Glomerular visceral epithelial cell (primary cell): Measurements from ENCODE around the gene FBXO44.
"Not testable (repeated sequence)": the region's sequence is repeated elsewhere in the genome, so short reads cannot be mapped to it uniquely, and the experiment has no call there.

Experiments used
- DNase-seq: peaks from one replicate; pipeline ENCODE4 v3.0.0-alpha.2; 2016; ENCODE audit errors: extremely low spot score

Gene FBXO44, protein sequence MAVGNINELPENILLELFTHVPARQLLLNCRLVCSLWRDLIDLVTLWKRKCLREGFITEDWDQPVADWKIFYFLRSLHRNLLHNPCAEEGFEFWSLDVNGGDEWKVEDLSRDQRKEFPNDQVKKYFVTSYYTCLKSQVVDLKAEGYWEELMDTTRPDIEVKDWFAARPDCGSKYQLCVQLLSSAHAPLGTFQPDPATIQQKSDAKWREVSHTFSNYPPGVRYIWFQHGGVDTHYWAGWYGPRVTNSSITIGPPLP

GRCh38 chr1:11654137-11654938 lies at the start of gene FBXO44, which contains the start of gene FBXO2:
FBXO44 (plus strand) TSS chr1:11654877; CDS start chr1:11655836, 959 bp downstream.
FBXO2 (minus strand) TSS chr1:11654429; CDS start chr1:11654340, 89 bp downstream.
- DNase-seq, result peak; percentile 34

DNA sequence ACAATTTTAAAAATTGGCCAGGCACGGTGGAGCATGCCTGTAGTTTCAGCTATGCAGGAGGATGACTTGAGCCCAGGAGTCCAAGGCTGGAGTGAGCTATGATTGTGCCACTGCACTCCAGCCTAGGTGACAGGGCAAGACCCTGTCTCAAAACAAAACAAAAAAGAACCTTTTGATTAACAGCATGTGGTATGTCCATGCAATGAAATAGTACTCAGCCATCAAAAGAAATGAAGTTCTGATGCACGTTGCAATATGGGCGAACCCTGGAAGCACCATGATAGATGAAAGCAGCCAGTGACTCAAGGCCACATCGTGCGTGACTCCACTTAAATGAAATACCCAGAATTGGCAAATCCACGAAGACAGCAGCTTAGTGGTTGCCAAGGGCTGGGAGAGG lies 47.9 kb upstream of the FBXO44 start:
- no peak for DNase-seq

GRCh38 chr1:11608596-11609130 lies 46.0 kb upstream of the FBXO44 start:
- DNase-seq, result not testable (repeated sequence)

DNA sequence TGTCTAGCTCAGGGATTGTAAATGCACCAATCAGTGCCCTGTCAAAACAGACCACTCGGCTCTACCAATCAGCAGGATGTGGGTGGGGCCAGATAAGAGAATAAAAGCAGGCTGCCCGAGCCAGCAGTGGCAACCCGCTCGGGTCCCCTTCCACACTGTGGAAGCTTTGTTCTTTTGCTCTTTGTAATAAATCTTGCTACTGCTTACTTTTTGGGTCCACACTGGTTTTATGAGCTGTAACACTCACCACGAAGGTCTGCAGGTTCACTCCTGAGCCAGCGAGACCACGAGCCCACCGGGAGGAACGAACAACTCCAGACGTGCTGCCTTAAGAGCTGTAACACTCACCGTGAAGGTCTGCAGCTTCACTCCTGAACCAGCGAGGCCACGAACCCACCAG lies 45.3 kb upstream of the FBXO44 start:
- DNase-seq, result not testable (repeated sequence)

DNA sequence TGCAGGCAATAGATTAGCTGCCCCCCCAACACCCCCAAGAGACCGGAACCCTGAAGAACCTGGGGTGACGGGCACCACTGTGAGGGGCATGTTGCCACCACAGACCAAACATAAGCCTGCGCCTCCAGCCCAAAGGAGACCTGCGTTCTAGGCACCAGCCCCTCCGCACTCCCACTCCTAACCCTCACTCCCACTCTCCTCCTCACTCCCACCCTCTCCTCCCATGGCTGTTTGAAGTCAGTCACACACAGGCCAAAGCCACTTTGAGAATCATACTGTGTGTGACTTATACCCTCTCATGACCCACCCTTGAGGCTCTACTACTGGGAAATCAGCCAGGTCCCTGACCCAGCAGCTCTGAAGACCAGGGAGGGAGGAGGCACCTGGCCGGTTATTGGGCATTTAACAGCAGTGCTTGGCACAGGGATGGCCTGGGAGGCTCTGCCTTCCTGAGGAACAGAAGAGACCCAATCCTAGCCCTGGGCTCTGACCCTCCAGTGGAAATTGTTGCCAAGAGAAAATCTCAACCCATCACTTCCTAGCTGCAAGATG lies 44.0 kb upstream of the FBXO44 start:
- no peak for DNase-seq

- no peak for DNase-seq
Observed at GRCh38 chr1:11611638-11612327, 42.9 kb upstream of the FBXO44 start.

DNA sequence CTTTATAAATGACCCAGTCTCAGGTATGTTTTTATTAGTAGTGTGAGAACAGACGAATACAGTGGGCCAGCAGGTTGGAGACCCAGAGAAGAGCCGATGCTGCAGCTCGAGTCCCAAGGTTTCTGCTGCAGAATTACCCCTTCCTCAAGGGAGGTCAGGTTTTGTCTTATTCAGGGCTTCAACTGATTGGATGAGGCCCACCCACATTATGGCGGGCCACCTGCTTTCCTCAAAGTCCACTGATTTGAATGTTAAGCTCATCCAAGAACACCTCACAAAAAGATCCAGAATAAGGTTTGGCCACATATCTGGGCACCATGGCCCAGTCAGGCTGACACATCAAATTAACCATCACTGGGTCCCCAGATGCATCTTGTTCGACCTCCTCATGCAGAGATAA lies 41.3 kb upstream of the FBXO44 start:
- DNase-seq, result no peak

DNA sequence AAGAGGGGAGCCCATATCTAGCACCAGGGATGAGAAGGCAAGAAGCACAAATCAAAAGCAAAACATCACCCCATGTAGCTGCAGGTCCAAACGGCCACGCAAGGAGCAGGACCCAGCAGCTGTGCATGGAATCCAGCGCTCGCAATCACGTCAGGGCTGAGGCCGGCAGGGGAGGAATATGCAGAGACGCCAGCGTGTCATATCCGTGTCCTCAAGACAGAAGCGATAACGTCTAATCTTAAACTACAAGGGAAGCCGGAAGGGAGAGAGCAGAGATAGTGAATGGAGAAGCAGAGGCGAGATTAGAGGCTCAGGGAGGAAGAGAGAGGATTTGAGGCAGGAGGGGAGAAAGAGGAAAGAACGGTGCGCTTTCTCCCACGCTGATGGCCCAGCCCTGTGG lies 39.6 kb upstream of the FBXO44 start:
- DNase-seq, result no peak

GRCh38 chr1:11616766-11617165 lies 37.9 kb upstream of the FBXO44 start:
- DNase-seq, result no peak

GRCh38 chr1:11617314-11617713 lies 37.4 kb upstream of the FBXO44 start:
- DNase-seq, result no peak

GRCh38 chr1:11617741-11618140 lies 36.9 kb upstream of the FBXO44 start:
- DNase-seq, result no peak

DNA sequence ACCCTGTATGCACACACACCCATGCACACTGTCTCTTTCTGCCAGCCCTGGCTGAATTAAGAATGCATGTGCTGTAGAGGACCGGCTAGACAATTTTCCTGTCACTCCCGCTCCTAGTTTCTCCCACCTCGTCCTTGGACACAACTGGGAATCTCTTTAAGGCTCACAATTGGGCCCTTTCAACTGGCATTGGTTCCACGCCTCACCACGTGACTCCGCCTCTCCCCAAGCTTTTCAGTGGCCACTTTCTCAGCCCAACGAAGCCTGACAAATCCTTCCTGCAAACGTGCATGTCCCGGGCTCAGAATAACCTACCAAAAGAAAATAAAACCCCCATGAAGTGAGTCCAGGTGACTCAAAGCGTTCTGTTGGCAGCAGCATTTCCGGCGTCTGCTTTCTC lies 34.3 kb upstream of the FBXO44 start:
- no peak for DNase-seq

- no peak for DNase-seq
Observed at GRCh38 chr1:11620924-11621323, 33.8 kb upstream of the FBXO44 start.

- DNase-seq, result no peak
Observed at GRCh38 chr1:11622398-11622797, 32.3 kb upstream of the FBXO44 start.

GRCh38 chr1:11623702-11624101 lies 31.0 kb upstream of the FBXO44 start:
- no peak for DNase-seq

- DNase-seq, result no peak
Observed at GRCh38 chr1:11626551-11626950, 28.1 kb upstream of the FBXO44 start.

- DNase-seq, result no peak
Observed at GRCh38 chr1:11628767-11629166, 25.9 kb upstream of the FBXO44 start.

- DNase-seq, result no peak
Observed at GRCh38 chr1:11629184-11630016, 25.3 kb upstream of the FBXO44 start.

GRCh38 chr1:11634365-11635192 lies 20.1 kb upstream of the FBXO44 start:
- no peak for DNase-seq

- DNase-seq, result no peak
Observed at GRCh38 chr1:11638121-11638520, 16.6 kb upstream of the FBXO44 start.
